ENCODE measurements around the gene PCDH9.
"Not testable (repeated sequence)": the region's sequence is repeated elsewhere in the genome, so short reads cannot be mapped to it uniquely, and the experiment has no call there.

The PCDH9 gene

DNA sequence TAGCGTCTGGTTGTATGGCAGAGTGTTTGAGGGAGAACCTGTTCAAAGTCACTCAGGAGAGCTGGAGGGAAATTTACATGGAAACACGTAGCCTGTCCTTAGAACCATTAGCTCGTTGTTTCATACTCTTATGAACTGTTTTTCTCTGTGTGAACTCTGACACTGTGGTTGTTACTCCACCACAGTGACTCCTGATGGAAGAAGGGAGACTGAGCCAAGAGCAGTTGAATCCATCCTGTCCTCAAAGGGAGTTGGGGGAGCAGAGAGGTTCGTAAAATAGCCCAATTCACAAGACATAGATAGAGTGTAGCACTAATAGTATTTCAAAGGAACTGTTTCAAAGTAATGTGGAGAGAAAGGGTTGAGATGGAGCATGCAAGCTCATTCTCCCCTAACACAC is 964.8 kb downstream of the PCDH9 start:
- H3K27ac ChIP-seq = no peak overlapping the region
- H3K36me3 ChIP-seq (ENCODE audit: insufficient read depth) = no peaks in the 10 kb centered on the region
- H2AFZ ChIP-seq (ENCODE audit: low read depth) = no peak overlapping the region
- no peaks in the 10 kb centered on the region for H3K4me1 ChIP-seq (ENCODE audit: low read depth, poor library complexity, severe bottlenecking)
- H4K20me1 ChIP-seq (ENCODE audit: insufficient read depth) = no peaks in the 10 kb centered on the region
- H3K27me3 ChIP-seq (ENCODE audit: insufficient read depth, low read depth) = no peaks in the 10 kb centered on the region
- no peak overlapping the region for H3K4me3 ChIP-seq (IDR thresholded peaks at IDR 0.05; ENCODE audit: insufficient read depth, low read depth, low read length)
- TF ChIP-seq CTCF (conservative IDR thresholded peaks at IDR 0.05; ENCODE audit: low read depth, low read length) = no peak
- no peaks in the 10 kb centered on the region for H3K79me2 ChIP-seq (ENCODE audit: insufficient read depth, low read depth)
- H3K9ac ChIP-seq = no peak overlapping the region
- no peak overlapping the region for H3K4me2 ChIP-seq

GRCh38 chr13:66264971-66265370 is 965.2 kb downstream of the PCDH9 start:
- Histone ChIP-seq H3K4me1 (ENCODE audit: low read depth, poor library complexity, severe bottlenecking) (no peaks in the 10 kb centered on the region), H3K9ac (no peak overlapping the region), H4K20me1 (ENCODE audit: insufficient read depth) (no peaks in the 10 kb centered on the region), H3K27ac (no peak overlapping the region), H3K27me3 (ENCODE audit: insufficient read depth, low read depth) (no peaks in the 10 kb centered on the region), H3K36me3 (ENCODE audit: insufficient read depth) (no peaks in the 10 kb centered on the region), H3K4me2 (no peak overlapping the region), H3K4me3 (IDR thresholded peaks at IDR 0.05; ENCODE audit: insufficient read depth, low read depth, low read length) (no peak overlapping the region), H3K79me2 (ENCODE audit: insufficient read depth, low read depth) (no peaks in the 10 kb centered on the region), H2AFZ (ENCODE audit: low read depth) (no peak overlapping the region)
- no peak for TF ChIP-seq CTCF (conservative IDR thresholded peaks at IDR 0.05; ENCODE audit: low read depth, low read length)

DNA sequence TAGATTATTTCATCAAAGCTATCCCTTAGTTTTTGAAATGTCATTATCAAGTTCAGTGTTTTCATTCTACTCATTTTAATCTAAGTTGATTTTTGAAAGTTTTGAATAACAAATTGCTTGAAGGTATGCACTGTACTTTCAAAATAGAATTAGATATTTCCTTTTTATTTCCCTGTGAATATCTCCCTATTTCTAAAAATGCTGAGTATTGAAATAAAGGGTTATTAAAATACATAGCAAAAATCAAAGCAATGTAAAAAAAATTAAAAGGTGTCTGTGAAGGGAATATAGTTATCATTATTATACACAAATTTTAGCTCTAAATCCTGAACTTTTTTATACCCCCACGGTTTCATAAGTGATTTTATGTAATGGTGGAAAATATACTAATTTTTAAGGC is 967.8 kb downstream of the PCDH9 start:
- no peak overlapping the region for H3K27ac ChIP-seq
- H3K79me2 ChIP-seq (ENCODE audit: insufficient read depth, low read depth) = no peaks in the 10 kb centered on the region
- TF ChIP-seq CTCF (conservative IDR thresholded peaks at IDR 0.05; ENCODE audit: low read depth, low read length) = no peak
- H2AFZ ChIP-seq (ENCODE audit: low read depth) = no peak overlapping the region
- H4K20me1 ChIP-seq (ENCODE audit: insufficient read depth) = no peaks in the 10 kb centered on the region
- H3K4me3 ChIP-seq (IDR thresholded peaks at IDR 0.05; ENCODE audit: insufficient read depth, low read depth, low read length) = no peak overlapping the region
- no peaks in the 10 kb centered on the region for H3K4me1 ChIP-seq (ENCODE audit: low read depth, poor library complexity, severe bottlenecking)
- H3K27me3 ChIP-seq (ENCODE audit: insufficient read depth, low read depth) = no peaks in the 10 kb centered on the region
- H3K4me2 ChIP-seq = no peak overlapping the region
- H3K36me3 ChIP-seq (ENCODE audit: insufficient read depth) = no peaks in the 10 kb centered on the region
- no peak overlapping the region for H3K9ac ChIP-seq

DNA sequence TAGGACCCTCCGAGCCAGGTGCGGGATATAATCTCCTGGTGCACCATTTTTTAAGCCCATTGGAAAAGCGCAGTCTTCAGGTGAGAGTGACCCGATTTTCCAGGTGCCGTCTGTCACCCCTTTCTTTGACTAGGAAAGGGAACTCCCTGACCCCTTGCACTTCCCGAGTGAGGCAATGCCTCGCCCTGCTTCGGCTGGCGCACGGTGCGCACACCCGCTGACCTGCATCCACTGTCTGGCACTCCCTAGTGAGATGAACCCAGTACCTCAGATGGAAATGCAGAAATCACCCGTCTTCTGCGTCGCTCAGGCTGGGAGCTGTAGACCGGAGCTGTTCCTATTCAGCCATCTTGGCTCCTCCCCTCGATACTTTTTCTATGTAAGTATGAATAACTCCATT is 970.7 kb downstream of the PCDH9 start:
- not testable (repeated sequence) for H3K79me2 ChIP-seq (ENCODE audit: insufficient read depth, low read depth)

More for the DNA sequence above, 970.7 kb downstream of the PCDH9 start:
- H3K27ac ChIP-seq; H3K36me3 ChIP-seq (ENCODE audit: insufficient read depth); H3K4me1 ChIP-seq (ENCODE audit: low read depth, poor library complexity, severe bottlenecking); H3K4me3 ChIP-seq (IDR thresholded peaks at IDR 0.05; ENCODE audit: insufficient read depth, low read depth, low read length); H3K4me2 ChIP-seq; H2AFZ ChIP-seq (ENCODE audit: low read depth); H3K27me3 ChIP-seq (ENCODE audit: insufficient read depth, low read depth); H3K9ac ChIP-seq; H4K20me1 ChIP-seq (ENCODE audit: insufficient read depth): not testable (repeated sequence)

Measured in KMS-11 (cell line).